Neural progenitor cell (in vitro differentiated cells): ENCODE data around the gene NXPH2.

Experiments used
- CTCF ChIP-seq: fragments of 200-600 bp; sonication (generic); IDR thresholded peaks from 2 replicates; pipeline ENCODE4 v1.5.1; 2017; ENCODE audit warnings: antibody characterized with exemption, mild to moderate bottlenecking
- EZH2phosphoT487 ChIP-seq: fragments of 200-600 bp; sonication (generic); IDR thresholded peaks from 2 replicates; pipeline ENCODE4 v1.6.1; 2017; ENCODE audit warnings: antibody characterized with exemption

- TF ChIP-seq CTCF = no peak
- no peak for TF ChIP-seq EZH2phosphoT487
Measured at GRCh38 chr2:138782383-138782782, 2.2 kb upstream of the NXPH2 start.
